Body of pancreas (tissue), 4 donors: ENCODE data around the gene SLC37A1.

Source experiments
- CTCF ChIP-seq, 7 experiments: fragments of 450-650 bp in 4 of 7; fragments of 200-600 bp in 3 of 7; sonication (generic) in 3 of 7; IDR thresholded peaks; one replicate each; pipeline ENCODE4 v1.5.1; 2016 to 2019; ENCODE audit warnings: antibody characterized with exemption in 7 of 7
- POLR2A ChIP-seq, 3 donors: fragments of 450-650 bp; IDR thresholded peaks; one replicate each; pipeline ENCODE4 v1.6.1; 2016; ENCODE audit warnings: antibody characterized with exemption in 3 of 3, mild to moderate bottlenecking in 2 of 3

GRCh38 chr21:42581993-42582786 lies 68.5 kb downstream of the SLC37A1 start:
- TF ChIP-seq CTCF (IDR thresholded peaks at IDR 0.05) (no peak), POLR2A (IDR thresholded peaks at IDR 0.05) (no peak)
